Endometrial microvascular endothelial cells (primary cell): ENCODE results near the gene LALBA. TPM values are rescaled to one million over a fixed set of nuclear protein-coding genes. Genes with fewer than 3 reads are reported as not detected.
"Not testable (repeated sequence)": the region's sequence is repeated elsewhere in the genome, so short reads cannot be mapped to it uniquely, and the experiment has no call there.

ENCODE experiments used
- in situ Hi-C: cut with HindIII; loops from 2 replicates; pipeline ENCODE4 v1.10.0; 2017; ENCODE audit warnings: low sequenced_read_pairs, low pct_unique_long_range_greater_than_20kb; ENCODE audit errors: inconsistent ontology term
- total RNA-seq: library from RNA; depleted of rRNA; stranded (reverse); fragments of >200 nt; gene quantifications from one replicate; pipeline ENCODE4 v1.2.3, GENCODE V29; 2015; ENCODE audit errors: inconsistent ontology term

Gene LALBA
- not detected for total RNA-seq

- in situ Hi-C loops, result no loop called here
Measured at GRCh38 chr12:48569946-48570345, at the start of gene LALBA. Gene LALBA, minus strand, starts transcription at chr12:48570046. Its CDS starts 26 bp downstream, at chr12:48570020.

GRCh38 chr12:48618541-48618940 lies 48.7 kb upstream of the LALBA start:
- in situ Hi-C loops, result no loop called here

GRCh38 chr12:48615681-48616080 lies 45.8 kb upstream of the LALBA start:
- in situ Hi-C loops, result no loop called here

GRCh38 chr12:48613321-48613720 lies 43.5 kb upstream of the LALBA start:
- in situ Hi-C loops, result no loop called here

- in situ Hi-C loops, result no loop called here
Measured at GRCh38 chr12:48602192-48602989, 32.5 kb upstream of the LALBA start.

- in situ Hi-C loops, result no loop called here
Measured at GRCh38 chr12:48601013-48601756, 31.3 kb upstream of the LALBA start.

GRCh38 chr12:48600552-48600951 lies 30.7 kb upstream of the LALBA start:
- in situ Hi-C loops, result no loop called here

GRCh38 chr12:48592591-48593086 lies 22.8 kb upstream of the LALBA start:
- in situ Hi-C loops, result no loop called here

- in situ Hi-C loops, result no loop called here
Measured at GRCh38 chr12:48586361-48586760, 16.5 kb upstream of the LALBA start.

- in situ Hi-C loops, result no loop called here
Measured at GRCh38 chr12:48583728-48584127, 13.9 kb upstream of the LALBA start.

- in situ Hi-C loops, result no loop called here
Measured at GRCh38 chr12:48580831-48581230, 11.0 kb upstream of the LALBA start.

- in situ Hi-C loops, result no loop called here
Measured at GRCh38 chr12:48572326-48572725, 2.5 kb upstream of the LALBA start.

- in situ Hi-C loops, result no loop called here
Measured at GRCh38 chr12:48567731-48568130, 2.1 kb downstream of the LALBA start.

- in situ Hi-C loops, result no loop called here
Measured at GRCh38 chr12:48557919-48558318, 11.9 kb downstream of the LALBA start.

- in situ Hi-C loops, result no loop called here
Measured at GRCh38 chr12:48556631-48557030, 13.2 kb downstream of the LALBA start.

GRCh38 chr12:48553666-48554343 lies 16.0 kb downstream of the LALBA start:
- in situ Hi-C loops, result not testable (repeated sequence)

- in situ Hi-C loops, result not testable (repeated sequence)
Measured at GRCh38 chr12:48551636-48552035, 18.2 kb downstream of the LALBA start.

GRCh38 chr12:48547012-48547411 lies 22.8 kb downstream of the LALBA start:
- in situ Hi-C loops, result not testable (repeated sequence)

GRCh38 chr12:48545833-48546469 lies 23.9 kb downstream of the LALBA start:
- in situ Hi-C loops, result no loop called here
